HEK293 (cell line): Measurements from ENCODE around the gene FBXL13.

Experiments used
- ATF2 ChIP-seq: fragments of 450-650 bp; formaldehyde crosslinking; IDR thresholded peaks from 2 replicates; pipeline ENCODE4 v1.5.1; 2016; ENCODE audit warnings: missing biosample characterization, missing genetic modification characterization, low read depth
- CTCF ChIP-seq: fragments of 450-650 bp; formaldehyde crosslinking; IDR thresholded peaks from 2 replicates; pipeline ENCODE4 v1.5.1; 2016; ENCODE audit warnings: missing biosample characterization, missing genetic modification characterization
- HOXA7 ChIP-seq: sonication (generic); formaldehyde crosslinking; IDR thresholded peaks from 2 replicates; pipeline ENCODE4 v1.8.1; 2022; ENCODE audit warnings: missing genetic modification reagents, borderline replicate concordance
- PBX3 ChIP-seq: sonication (generic); formaldehyde crosslinking; IDR thresholded peaks from 2 replicates; pipeline ENCODE4 v1.8.1; 2022; ENCODE audit warnings: mild to moderate bottlenecking, moderate library complexity, missing genetic modification reagents
- SCRT2 ChIP-seq: fragments of 450-650 bp; formaldehyde crosslinking; IDR thresholded peaks from 2 replicates; pipeline ENCODE4 v1.5.1; 2016; ENCODE audit warnings: missing biosample characterization, missing genetic modification characterization
- ZNF132 ChIP-seq: fragments of 450-650 bp; formaldehyde crosslinking; IDR thresholded peaks from 2 replicates; pipeline ENCODE4 v1.5.1; 2017; ENCODE audit warnings: missing biosample characterization, missing genetic modification characterization, borderline replicate concordance
- ZNF274 ChIP-seq, 2 experiments: fragments of 200-500 bp in 1 of 2; fragments of 450-650 bp in 1 of 2; sonication (Bioruptor generic) in 1 of 2; formaldehyde crosslinking in 1 of 2; IDR thresholded peaks; 2 replicates each; pipeline versions ENCODE4 v1.5.1 to v1.6.1; 2014 to 2016; ENCODE audit warnings: borderline replicate concordance in 1 of 2, inconsistent platforms in 1 of 2, low read length in 1 of 2, missing biosample characterization in 1 of 2, missing genetic modification characterization in 1 of 2
- ZNF660 ChIP-seq: fragments of 450-650 bp; IDR thresholded peaks from 2 replicates; pipeline ENCODE4 v1.5.1; 2018; ENCODE audit warnings: missing biosample characterization, mild to moderate bottlenecking, missing genetic modification characterization
- ZNF704 ChIP-seq: fragments of 450-650 bp; formaldehyde crosslinking; IDR thresholded peaks from 2 replicates; pipeline ENCODE4 v1.5.1; 2016; ENCODE audit warnings: missing biosample characterization, missing genetic modification characterization
- ZNF792 ChIP-seq: fragments of 450-650 bp; formaldehyde crosslinking; IDR thresholded peaks from 2 replicates; pipeline ENCODE4 v1.5.1; 2016; ENCODE audit warnings: missing biosample characterization, missing genetic modification characterization

GRCh38 chr7:102869195-102869594 is 205.4 kb downstream of the FBXL13 start:
- TF ChIP-seq CTCF (tag by site-specific recombination) = no peak
- no peak for TF ChIP-seq HOXA7 (CRISPR knock-in tag)
- no peak for TF ChIP-seq PBX3 (CRISPR knock-in tag)
- TF ChIP-seq SCRT2 (tag by site-specific recombination) = no peak
- TF ChIP-seq ATF2 = no peak
- TF ChIP-seq ZNF132 (tag by site-specific recombination) = no peak
- TF ChIP-seq ZNF792 (tag by site-specific recombination) = no peak
- no peak for TF ChIP-seq ZNF704
- no peak for TF ChIP-seq ZNF660
- no peak for TF ChIP-seq ZNF274 (IDR thresholded peaks at IDR 0.05; ENCODE audit: low read length)
- no peak for TF ChIP-seq ZNF274 (tag by site-specific recombination; IDR thresholded peaks at IDR 0.05; ENCODE audit: borderline replicate concordance)
